Lower leg skin (tissue), 3 donors: ENCODE measurements around the gene SIAH2.

Source experiments
- POLR2A ChIP-seq, 2 donors: fragments of 450-650 bp; IDR thresholded peaks; one replicate each; pipeline ENCODE4 v1.6.1; 2016 to 2017; ENCODE audit warnings: antibody characterized with exemption in 2 of 2, mild to moderate bottlenecking in 1 of 2, moderate library complexity in 1 of 2
- TF ChIP-seq, protein P1 (sequence below), 3 donors: fragments of 450-650 bp; IDR thresholded peaks; one replicate each; pipeline ENCODE4 v1.5.1; 2016; ENCODE audit warnings: antibody characterized with exemption in 3 of 3, mild to moderate bottlenecking in 3 of 3, moderate library complexity in 2 of 3

GRCh38 chr3:150755902-150756301, 7.1 kb downstream of the SIAH2 start:
- TF ChIP-seq POLR2A (IDR thresholded peaks at IDR 0.05), result no peak
- TF ChIP-seq, protein P1, sequence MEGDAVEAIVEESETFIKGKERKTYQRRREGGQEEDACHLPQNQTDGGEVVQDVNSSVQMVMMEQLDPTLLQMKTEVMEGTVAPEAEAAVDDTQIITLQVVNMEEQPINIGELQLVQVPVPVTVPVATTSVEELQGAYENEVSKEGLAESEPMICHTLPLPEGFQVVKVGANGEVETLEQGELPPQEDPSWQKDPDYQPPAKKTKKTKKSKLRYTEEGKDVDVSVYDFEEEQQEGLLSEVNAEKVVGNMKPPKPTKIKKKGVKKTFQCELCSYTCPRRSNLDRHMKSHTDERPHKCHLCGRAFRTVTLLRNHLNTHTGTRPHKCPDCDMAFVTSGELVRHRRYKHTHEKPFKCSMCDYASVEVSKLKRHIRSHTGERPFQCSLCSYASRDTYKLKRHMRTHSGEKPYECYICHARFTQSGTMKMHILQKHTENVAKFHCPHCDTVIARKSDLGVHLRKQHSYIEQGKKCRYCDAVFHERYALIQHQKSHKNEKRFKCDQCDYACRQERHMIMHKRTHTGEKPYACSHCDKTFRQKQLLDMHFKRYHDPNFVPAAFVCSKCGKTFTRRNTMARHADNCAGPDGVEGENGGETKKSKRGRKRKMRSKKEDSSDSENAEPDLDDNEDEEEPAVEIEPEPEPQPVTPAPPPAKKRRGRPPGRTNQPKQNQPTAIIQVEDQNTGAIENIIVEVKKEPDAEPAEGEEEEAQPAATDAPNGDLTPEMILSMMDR (IDR thresholded peaks at IDR 0.05), result no peak
